GM23338 (cell line): ENCODE data around the gene SLC9A8. TPM values are rescaled to one million over a fixed set of nuclear protein-coding genes. Genes with fewer than 3 reads are reported as not detected.

Source experiments
- ATAC-seq: fragments of 200-7000 bp; cut with Tn5 transposase; 3 replicates; pipeline ENCODE4 v1.9.1; 2020
- DNase-seq: peaks from one replicate; pipeline ENCODE4 v3.0.0-alpha.2; 2015; ENCODE audit warnings: low spot score
- H2AFZ ChIP-seq: fragments of 200-600 bp; sonication (generic); 2 replicates; pipeline ENCODE4 v1.8.0; 2016; ENCODE audit warnings: antibody characterized with exemption, mild to moderate bottlenecking, moderate library complexity
- H3F3A ChIP-seq: fragments of 200-600 bp; sonication (generic); replicated peaks from 2 replicates; pipeline ENCODE4 v1.8.0; 2017; ENCODE audit warnings: antibody characterized with exemption, mixed run types, low read depth
- H3K27ac ChIP-seq: fragments of 200-600 bp; sonication (generic); 2 replicates; pipeline ENCODE4 v1.6.1; 2016; ENCODE audit warnings: low read depth
- H3K27me3 ChIP-seq: fragments of 200-600 bp; sonication (generic); 2 replicates; pipeline ENCODE4 v1.8.0; 2016; ENCODE audit warnings: mild to moderate bottlenecking, mixed run types, moderate library complexity; ENCODE audit not compliant: insufficient read depth
- H3K36me3 ChIP-seq: fragments of 200-600 bp; sonication (generic); 2 replicates; pipeline ENCODE4 v1.8.0; 2016; ENCODE audit warnings: mild to moderate bottlenecking; ENCODE audit not compliant: insufficient read depth
- H3K4me1 ChIP-seq: fragments of 200-600 bp; sonication (generic); 2 replicates; pipeline ENCODE4 v1.8.0; 2016; ENCODE audit warnings: mild to moderate bottlenecking, moderate library complexity; ENCODE audit not compliant: insufficient read depth
- H3K4me2 ChIP-seq: fragments of 200-600 bp; sonication (generic); 2 replicates; pipeline ENCODE4 v1.7.1; 2017; ENCODE audit warnings: mixed run types
- H3K4me3 ChIP-seq: fragments of 200-600 bp; sonication (generic); 2 replicates; pipeline ENCODE4 v1.6.1; 2016; ENCODE audit warnings: mixed run types
- H3K79me2 ChIP-seq: fragments of 200-600 bp; sonication (generic); replicated peaks from 2 replicates; pipeline ENCODE4 v1.8.0; 2017; ENCODE audit warnings: mild to moderate bottlenecking; ENCODE audit not compliant: insufficient read depth
- H3K9me2 ChIP-seq: fragments of 200-600 bp; sonication (generic); 2 replicates; pipeline ENCODE4 v1.8.0; 2017; ENCODE audit not compliant: insufficient read depth
- H4K20me1 ChIP-seq: fragments of 200-600 bp; sonication (generic); replicated peaks from 2 replicates; pipeline ENCODE4 v1.8.0; 2017; ENCODE audit warnings: mild to moderate bottlenecking; ENCODE audit not compliant: insufficient read depth
- H3K27ac Mint-ChIP-seq: 2 replicates; pipeline ENCODE4 v1.8.0; 2020; ENCODE audit warnings: inconsistent platforms, mild to moderate bottlenecking, moderate library complexity, mixed read lengths
- H3K27me3 Mint-ChIP-seq: 3 replicates; pipeline ENCODE4 v1.8.0; 2022; ENCODE audit warnings: low read depth, mild to moderate bottlenecking, moderate library complexity, mixed read lengths, inconsistent platforms; ENCODE audit not compliant: insufficient read depth, poor library complexity
- H3K36me3 Mint-ChIP-seq: 3 replicates; pipeline ENCODE4 v1.8.0; 2021; ENCODE audit warnings: low read depth, mild to moderate bottlenecking, inconsistent platforms, moderate library complexity, mixed read lengths
- H3K4me1 Mint-ChIP-seq: 3 replicates; pipeline ENCODE4 v1.8.0; 2020; ENCODE audit warnings: mild to moderate bottlenecking, inconsistent platforms, mixed read lengths
- H3K4me3 Mint-ChIP-seq: 3 replicates; pipeline ENCODE4 v1.8.0; 2021; ENCODE audit warnings: moderate library complexity, mild to moderate bottlenecking, inconsistent platforms, mixed read lengths
- H3K9me3 Mint-ChIP-seq: 3 replicates; pipeline ENCODE4 v1.8.0; 2020; ENCODE audit warnings: moderate library complexity, mild to moderate bottlenecking, inconsistent platforms, mixed read lengths
- CTCF ChIP-seq, 2 experiments: fragments of 200-600 bp in 1 of 2; sonication (generic) in 1 of 2; conservative IDR thresholded peaks; 2 replicates each; pipeline versions ENCODE4 v1.5.1 to v1.6.1; 2016 to 2017; ENCODE audit warnings: antibody characterized with exemption in 2 of 2, low read depth in 2 of 2, mild to moderate bottlenecking in 2 of 2, moderate library complexity in 1 of 2
- EZH2 ChIP-seq: fragments of 200-600 bp; sonication (generic); IDR thresholded peaks from one replicate; pipeline ENCODE4 v1.8.0; 2017; ENCODE audit warnings: antibody characterized with exemption, mild to moderate bottlenecking, low read depth; ENCODE audit not compliant: unreplicated experiment
- JUNB ChIP-seq: IDR thresholded peaks from one replicate; pipeline ENCODE4 v1.6.1; 2016; ENCODE audit warnings: antibody characterized with exemption; ENCODE audit not compliant: unreplicated experiment
- NANOG ChIP-seq: IDR thresholded peaks from 2 replicates; pipeline ENCODE4 v1.6.1; 2016; ENCODE audit warnings: antibody characterized with exemption, borderline replicate concordance
- POLR2AphosphoS5 ChIP-seq: IDR thresholded peaks from 2 replicates; pipeline ENCODE4 v1.6.1; 2016; ENCODE audit warnings: antibody characterized with exemption, low read depth
- REST ChIP-seq: IDR thresholded peaks from one replicate; pipeline ENCODE4 v1.6.1; 2018; ENCODE audit warnings: antibody characterized with exemption; ENCODE audit not compliant: unreplicated experiment
- ZNF114 ChIP-seq: fragments of 250-450 bp; sonication (Bioruptor Pico); IDR thresholded peaks from 2 replicates; pipeline ENCODE4 v1.5.0; 2020; ENCODE audit warnings: mild to moderate bottlenecking, moderate library complexity
- polyA plus RNA-seq: library from polyadenylated mRNA; unstranded; fragments of >200 nt; fragmentation: Nextera tagmentation; extraction: Ambion mirVana; gene quantifications from 2 replicates; pipeline ENCODE4 v1.2.1, GENCODE V29; 2016
- total RNA-seq: library from RNA; depleted of rRNA; stranded (reverse); fragments of >200 nt; shearing (Covaris generic); gene quantifications from 2 replicates; pipeline ENCODE4 v1.2.3, GENCODE V29; 2014

Gene SLC9A8
- total and polyA plus RNA-seq, 2 experiments from 2014 or later, result 2.6 to 6.4 TPM

GRCh38 chr20:49792611-49793010, 20.0 kb upstream of the SLC9A8 start:
- no peaks in the 10 kb centered on the region for H3K36me3 Mint-ChIP-seq
- H3K27ac Mint-ChIP-seq, result no peak overlapping the region
- Histone ChIP-seq H3K4me2 (no peak overlapping the region), H3K27ac (no peak overlapping the region), H3K9me2 (no peaks in the 10 kb centered on the region), H4K20me1 (no peaks in the 10 kb centered on the region), H3K79me2 (no peaks in the 10 kb centered on the region), H3K27me3 (no peaks in the 10 kb centered on the region), H3K4me1 (no peaks in the 10 kb centered on the region), H3F3A (no peaks in the 10 kb centered on the region), H3K36me3 (no peaks in the 10 kb centered on the region), H2AFZ (no peak overlapping the region), H3K4me3 (no peak overlapping the region)
- ATAC-seq (no peak), DNase-seq (no peak)
- peaks cover 6% of the 10 kb centered on the region; the same call in 2 of the 3 replicates for H3K4me1 Mint-ChIP-seq
- H3K4me3 Mint-ChIP-seq, result no peak overlapping the region
- no peaks in the 10 kb centered on the region for H3K9me3 Mint-ChIP-seq
- TF ChIP-seq EZH2 (no peak), POLR2AphosphoS5 (no peak), NANOG (no peak), JUNB (no peak), CTCF (conservative IDR thresholded peaks at IDR 0.05; ENCODE audit: low read depth in 2 of 2) (no peak), REST (no peak), ZNF114 (CRISPR knock-in tag) (no peak)
- H3K27me3 Mint-ChIP-seq, result peaks cover 7% of the 10 kb centered on the region

- peaks cover 6% of the 10 kb centered on the region; the same call in 2 of the 3 replicates for H3K4me1 Mint-ChIP-seq
- no peak overlapping the region for H2AFZ ChIP-seq
- TF ChIP-seq CTCF (conservative IDR thresholded peaks at IDR 0.05; ENCODE audit: low read depth in 2 of 2) (no peak), EZH2 (no peak)
These were observed 18.1 kb upstream of the SLC9A8 start for GRCh38 chr20:49794336-49795134.

More at GRCh38 chr20:49794336-49795134, 18.1 kb upstream of the SLC9A8 start:
- Mint-ChIP-seq H3K9me3 (no peaks in the 10 kb centered on the region), H3K4me3 (no peak overlapping the region), H3K27ac (no peak overlapping the region), H3K27me3 (peaks cover 7% of the 10 kb centered on the region), H3K36me3 (no peaks in the 10 kb centered on the region)
- Histone ChIP-seq H3K27me3 (no peaks in the 10 kb centered on the region), H3K4me3 (no peak overlapping the region), H3K4me2 (no peak overlapping the region), H3K9me2 (no peaks in the 10 kb centered on the region), H3K79me2 (no peaks in the 10 kb centered on the region), H4K20me1 (no peaks in the 10 kb centered on the region), H3K27ac (no peak overlapping the region), H3F3A (no peaks in the 10 kb centered on the region), H3K4me1 (no peaks in the 10 kb centered on the region), H3K36me3 (no peaks in the 10 kb centered on the region)
- ATAC-seq (no peak), DNase-seq (no peak)
